Fibroblast of skin of abdomen (primary cell): ENCODE measurements around the gene EFCAB11.

Experiments
- DNase-seq: peaks from one replicate; pipeline ENCODE4 v3.0.0-alpha.2; 2013

Gene EFCAB11

GRCh38 chr14:89956661-89957009 lies 2.1 kb upstream of the EFCAB11 start:
- no peak for DNase-seq

DNA sequence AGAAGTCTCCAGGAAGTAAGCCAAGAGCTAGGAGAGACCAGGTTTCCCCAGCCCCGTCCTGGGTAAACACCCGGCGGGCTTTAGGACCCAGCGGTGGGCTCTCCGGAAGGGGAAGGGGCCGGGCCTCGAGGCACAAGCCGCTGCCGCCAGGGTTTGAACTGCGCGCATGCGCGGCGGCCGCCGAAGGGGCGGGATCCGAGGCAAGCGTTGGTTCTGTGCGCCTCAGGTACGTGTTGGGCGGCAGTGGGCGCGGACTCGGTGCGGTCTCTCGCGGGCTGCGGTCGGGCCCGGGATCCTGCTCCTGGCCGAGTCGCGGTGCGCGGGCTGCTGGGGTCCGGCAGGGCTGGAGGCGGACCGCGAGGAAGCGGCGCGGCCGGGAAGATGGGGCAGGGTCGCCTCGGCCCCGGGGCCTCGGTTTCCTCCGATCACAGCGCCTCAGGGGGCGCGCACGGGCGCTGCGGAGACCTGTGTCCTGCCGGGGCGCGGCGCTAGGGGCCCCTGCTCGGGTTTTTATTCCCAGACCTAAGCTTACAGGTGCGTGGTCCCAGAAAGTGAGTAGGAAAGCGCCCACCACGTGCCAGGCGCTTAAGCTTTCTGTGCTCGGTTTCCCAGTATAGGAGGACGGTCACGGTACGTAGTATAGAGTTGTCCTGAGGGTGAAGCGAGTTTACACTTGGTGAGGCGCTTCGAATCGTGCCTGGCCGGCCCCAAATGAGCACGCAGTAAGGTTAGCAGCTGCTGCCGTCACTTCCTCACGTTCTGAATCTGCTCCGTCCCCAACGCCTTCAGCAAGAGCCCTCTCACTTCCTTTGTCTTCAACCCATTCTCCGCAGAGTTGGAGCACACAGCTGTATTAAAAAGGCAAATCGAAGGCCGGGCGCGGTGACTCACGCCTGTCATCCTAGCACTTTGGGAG lies 1.5 kb upstream of the EFCAB11 start, which contains the start of gene TDP1:
TSS of gene TDP1 (plus strand) at position 183 of the 916 bp plus-strand sequence. CDS start 7,188 bp downstream, outside the sequence.
- peak; percentile 94 for DNase-seq

DNA sequence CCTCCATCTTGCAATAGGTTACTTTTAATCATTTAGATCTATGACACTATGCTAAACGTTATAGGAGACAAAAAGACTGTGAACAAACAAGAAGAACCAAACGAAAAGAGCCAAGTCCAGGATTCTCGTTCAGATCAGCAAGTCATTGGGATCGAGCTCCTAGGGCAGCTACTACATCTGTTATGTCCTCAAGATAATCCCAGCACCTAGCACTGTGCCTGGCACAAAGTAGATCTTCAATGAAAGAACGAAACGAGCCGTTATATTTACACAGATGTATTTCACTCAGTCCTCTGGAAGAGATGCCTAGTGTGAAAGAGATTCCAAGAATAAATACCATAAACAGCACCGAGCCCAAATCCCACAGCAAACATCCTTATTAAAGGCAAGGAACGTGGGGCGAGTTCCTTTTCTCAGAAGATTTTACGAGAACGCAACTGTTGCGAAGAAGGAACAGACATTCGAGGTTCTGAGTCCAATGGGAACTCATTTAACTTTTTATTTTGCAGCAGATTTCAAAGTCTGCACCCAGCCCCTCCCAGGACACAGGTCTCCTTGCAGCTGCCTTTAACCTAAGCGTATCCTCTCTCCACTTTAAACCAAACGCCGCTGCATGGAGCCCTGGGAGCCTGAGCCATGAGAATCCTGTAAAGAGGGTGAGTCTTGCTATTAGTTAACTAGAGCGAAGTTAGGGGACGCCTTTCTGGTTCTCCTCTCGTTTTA lies 653 bp upstream of the EFCAB11 start:
- no peak for DNase-seq

DNA sequence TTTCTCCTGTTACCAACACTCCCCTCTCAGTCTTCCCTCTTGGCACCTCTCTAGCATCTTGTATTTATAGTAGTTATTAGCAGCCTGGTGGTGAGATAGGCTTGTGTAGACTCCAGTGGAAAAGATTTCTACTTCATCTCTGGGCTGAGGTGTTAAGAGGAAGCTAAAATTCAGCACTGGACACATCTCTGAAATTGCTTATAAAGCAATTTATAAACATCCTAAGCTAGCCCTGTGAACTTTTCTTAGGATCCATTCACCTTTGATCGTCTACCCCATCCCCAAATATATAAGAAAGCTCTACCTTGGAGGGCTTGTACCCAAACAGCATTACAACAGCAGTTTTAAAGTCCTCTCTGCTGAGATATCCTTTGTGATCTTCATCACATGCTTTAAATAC lies 928 bp downstream of the EFCAB11 start:
- DNase-seq: no peak

- DNase-seq: no peak
Observed at GRCh38 chr14:89952576-89952975, 2.0 kb downstream of the EFCAB11 start.

DNA sequence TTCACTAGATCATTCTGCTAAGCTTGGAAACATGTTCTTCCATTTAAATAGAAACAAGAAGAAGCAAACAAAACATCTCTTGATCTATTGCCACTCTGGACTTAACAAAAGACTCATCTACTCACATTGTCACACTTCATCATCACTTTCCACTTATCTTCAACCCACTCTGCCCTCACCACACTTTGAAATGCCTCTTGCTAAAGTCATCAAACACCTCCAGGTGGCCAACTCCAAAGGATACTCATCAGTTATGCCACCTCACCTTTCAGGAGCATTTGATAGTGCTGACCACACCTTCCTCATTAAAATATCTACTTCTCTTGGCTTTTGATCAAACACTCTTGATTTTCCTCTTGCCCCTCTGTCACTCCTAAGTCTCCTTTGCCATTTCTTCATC lies 7.2 kb downstream of the EFCAB11 start:
- no peak for DNase-seq

- DNase-seq: no peak
Observed at GRCh38 chr14:89941830-89942377, 12.6 kb downstream of the EFCAB11 start.

GRCh38 chr14:89936654-89937185 lies 17.8 kb downstream of the EFCAB11 start:
- no peak for DNase-seq

DNA sequence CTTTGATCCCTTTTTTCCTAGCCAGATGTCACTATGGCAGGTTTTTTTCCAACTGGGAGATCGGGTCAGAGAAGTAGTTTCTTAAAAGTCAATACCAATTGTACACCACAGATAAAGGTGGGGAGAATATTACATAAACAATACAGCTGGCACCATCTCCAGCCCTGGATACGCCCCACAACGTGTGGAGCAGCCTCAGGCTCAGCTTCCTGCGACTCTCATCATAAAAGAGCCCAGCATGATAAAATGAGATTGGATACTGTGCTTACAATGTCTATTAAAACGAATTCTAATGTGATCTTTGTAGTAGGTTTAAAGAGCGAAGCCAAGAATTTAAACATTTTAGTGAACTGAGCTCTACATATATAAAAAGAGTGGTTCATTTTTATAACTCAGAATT lies 21.5 kb downstream of the EFCAB11 start:
- no peak for DNase-seq

GRCh38 chr14:89927186-89927865 lies 27.2 kb downstream of the EFCAB11 start:
- no peak for DNase-seq

DNA sequence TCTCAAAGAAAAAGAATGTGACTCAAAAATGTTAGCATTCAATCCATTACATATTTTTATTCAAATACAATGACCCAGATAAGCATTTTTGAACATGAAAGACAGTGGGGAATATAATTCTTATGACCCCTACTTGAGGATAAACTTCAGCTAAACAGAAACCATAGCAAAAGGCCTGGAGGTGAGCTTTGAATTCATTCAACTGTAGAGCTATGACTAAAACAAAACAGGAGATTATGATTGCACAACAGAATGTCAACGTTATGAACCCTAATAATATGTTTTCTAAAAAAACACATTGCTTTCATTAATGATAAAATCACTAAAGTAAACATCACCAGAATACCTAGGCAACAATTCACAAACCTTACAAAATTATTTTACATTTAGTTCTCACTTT lies 27.8 kb downstream of the EFCAB11 start:
- no peak for DNase-seq

- no peak for DNase-seq
Observed at GRCh38 chr14:89924268-89924667, 30.3 kb downstream of the EFCAB11 start.

DNA sequence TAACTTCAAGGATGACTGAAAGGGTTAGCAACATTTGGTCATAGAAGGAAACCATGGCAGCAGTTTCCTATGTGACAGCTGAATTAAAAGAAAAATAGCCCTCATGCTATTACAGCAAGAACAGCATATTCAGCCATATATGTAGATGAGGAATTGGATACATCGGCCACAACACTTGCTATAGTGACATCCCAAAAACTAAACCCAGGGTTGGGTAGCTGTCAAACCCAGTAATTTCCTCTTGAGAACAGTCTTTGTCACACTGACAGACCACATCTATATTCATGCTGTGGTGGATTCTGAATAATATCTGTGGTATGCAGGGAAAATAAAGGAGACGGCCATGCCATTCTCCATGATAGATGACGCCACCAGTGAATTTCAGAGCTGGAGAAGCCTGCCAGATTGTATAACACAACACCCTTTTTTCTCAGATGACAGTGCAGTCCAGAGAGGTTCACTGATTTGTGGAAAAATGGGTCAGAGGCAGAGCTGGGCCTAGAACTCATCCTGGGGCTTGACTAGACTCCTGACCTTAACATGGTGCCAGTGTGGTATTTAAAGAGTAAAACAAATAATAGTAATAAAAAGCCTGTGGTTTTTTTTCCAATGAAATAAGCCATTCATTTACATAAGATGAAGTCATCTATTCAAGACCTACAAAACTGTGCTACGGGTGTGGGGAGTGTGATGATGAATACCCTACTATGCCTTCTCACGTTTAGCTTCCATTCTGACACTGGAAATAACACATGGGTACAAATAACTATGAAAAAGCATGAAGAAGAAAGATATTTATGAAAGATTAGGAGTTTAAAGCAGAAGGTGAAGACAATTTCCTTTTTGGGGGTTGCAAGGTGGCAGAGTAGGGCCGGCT lies 32.3 kb downstream of the EFCAB11 start:
- peak; percentile 93 for DNase-seq

DNA sequence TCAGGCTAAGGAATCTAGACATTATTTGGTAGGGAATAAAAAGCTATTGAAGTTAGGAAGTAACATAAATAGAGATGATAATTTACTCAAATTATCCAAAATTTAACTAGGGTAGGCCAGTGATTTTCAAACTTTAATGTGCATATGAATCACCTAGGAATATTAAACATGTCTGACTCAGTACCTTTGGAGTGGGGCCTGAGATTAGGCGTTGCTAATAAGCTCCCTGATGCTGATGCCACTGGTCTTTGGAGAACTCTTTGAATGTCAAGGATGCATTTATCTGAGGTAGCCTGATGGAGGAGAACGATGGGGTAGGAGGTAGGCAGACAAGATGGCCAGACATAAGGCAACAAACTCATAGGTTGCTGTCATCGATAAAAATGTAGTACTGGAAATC lies 33.2 kb downstream of the EFCAB11 start:
- no peak for DNase-seq

DNA sequence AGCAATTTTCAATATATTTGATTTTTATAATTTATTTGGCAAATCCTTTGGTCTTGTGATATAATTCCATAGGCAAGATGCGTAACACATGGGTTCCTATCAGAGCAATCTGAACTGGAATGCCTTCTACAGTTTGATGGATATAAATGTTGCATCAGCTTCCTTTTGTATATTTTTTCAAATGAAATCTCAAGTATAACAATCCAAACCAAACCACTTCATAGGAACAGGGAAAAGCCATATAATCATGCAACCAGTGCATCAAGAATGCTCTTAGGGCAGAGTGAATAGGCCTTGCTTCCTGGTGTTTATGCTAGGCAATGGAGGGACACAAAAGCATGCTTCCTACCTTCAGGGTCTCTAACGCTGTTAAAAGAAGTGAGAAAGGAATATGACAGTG lies 34.5 kb downstream of the EFCAB11 start:
- DNase-seq: peak; percentile 57

DNA sequence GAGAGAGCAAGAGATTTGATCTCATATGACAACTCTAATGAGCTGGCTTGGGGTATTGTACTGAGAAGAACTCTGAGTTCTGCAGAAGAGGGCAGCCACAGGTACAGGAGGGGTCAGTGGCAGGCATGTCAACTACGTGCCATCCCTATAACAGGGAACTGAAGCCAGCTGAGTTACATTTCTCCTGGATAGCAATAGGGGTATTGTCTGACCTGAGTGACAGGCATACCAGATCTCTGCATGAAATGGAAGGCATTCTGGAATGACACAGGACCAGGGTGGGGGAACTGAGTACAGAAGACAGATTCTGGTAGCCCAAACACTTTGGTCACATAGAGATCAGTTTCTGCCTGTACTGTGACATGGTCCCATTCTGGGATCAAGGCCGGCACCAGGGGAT lies 35.8 kb downstream of the EFCAB11 start:
- no peak for DNase-seq

GRCh38 chr14:89915114-89915878 lies 39.2 kb downstream of the EFCAB11 start:
- peak; percentile 72 for DNase-seq

GRCh38 chr14:89912667-89913211 lies 41.8 kb downstream of the EFCAB11 start:
- DNase-seq: peak; percentile 98

DNA sequence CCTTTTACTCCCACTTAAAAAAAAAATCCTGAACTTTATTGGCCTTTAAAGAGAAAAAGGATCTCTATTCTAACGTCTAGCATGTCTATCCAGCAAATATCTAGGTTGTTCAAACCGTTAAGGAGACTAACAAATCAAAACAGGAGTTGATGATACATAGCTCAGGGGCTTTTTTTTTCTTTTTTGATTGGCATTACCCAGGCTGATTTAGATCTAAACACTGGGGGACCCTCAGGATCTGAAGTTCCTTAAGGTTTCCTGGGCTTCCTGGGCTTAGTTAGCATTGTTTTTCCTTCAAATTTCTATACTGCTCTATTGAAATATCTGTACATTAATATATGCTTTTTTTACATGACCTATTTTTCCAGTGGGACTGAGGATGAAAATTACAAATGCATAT lies 42.3 kb downstream of the EFCAB11 start:
- no peak for DNase-seq
